ENCODE results near the gene KHDC3L.
"Not testable (repeated sequence)": the region's sequence is repeated elsewhere in the genome, so short reads cannot be mapped to it uniquely, and the experiment has no call there.

Gene KHDC3L

GRCh38 chr6:73389854-73390253 lies 27.4 kb downstream of the KHDC3L start:
- no peak overlapping the region for H3K4me3 ChIP-seq (ENCODE audit: low read depth, low read length)
- ChIA-PET CTCF (interaction anchor here (0.7 to 0.8 kb wide), 2 partner anchors 12 to 37 kb away, joined by 3 read pairs; no protein-coding TSS in a partner anchor), POLR2A (no interaction called here)
- no peak for DNase-seq (ENCODE audit: low read depth, low spot score)
- TF ChIP-seq, protein P1, sequence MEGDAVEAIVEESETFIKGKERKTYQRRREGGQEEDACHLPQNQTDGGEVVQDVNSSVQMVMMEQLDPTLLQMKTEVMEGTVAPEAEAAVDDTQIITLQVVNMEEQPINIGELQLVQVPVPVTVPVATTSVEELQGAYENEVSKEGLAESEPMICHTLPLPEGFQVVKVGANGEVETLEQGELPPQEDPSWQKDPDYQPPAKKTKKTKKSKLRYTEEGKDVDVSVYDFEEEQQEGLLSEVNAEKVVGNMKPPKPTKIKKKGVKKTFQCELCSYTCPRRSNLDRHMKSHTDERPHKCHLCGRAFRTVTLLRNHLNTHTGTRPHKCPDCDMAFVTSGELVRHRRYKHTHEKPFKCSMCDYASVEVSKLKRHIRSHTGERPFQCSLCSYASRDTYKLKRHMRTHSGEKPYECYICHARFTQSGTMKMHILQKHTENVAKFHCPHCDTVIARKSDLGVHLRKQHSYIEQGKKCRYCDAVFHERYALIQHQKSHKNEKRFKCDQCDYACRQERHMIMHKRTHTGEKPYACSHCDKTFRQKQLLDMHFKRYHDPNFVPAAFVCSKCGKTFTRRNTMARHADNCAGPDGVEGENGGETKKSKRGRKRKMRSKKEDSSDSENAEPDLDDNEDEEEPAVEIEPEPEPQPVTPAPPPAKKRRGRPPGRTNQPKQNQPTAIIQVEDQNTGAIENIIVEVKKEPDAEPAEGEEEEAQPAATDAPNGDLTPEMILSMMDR (IDR thresholded peaks at IDR 0.05; ENCODE audit: insufficient read depth, low read length, missing control alignments): no peak

GRCh38 chr6:73391675-73392074 lies 29.2 kb downstream of the KHDC3L start:
- CTCF ChIA-PET: interaction anchor here (1.3 kb wide), 1 partner anchor 53 kb away, joined by 3 read pairs; no protein-coding TSS in a partner anchor
- H3K4me3 ChIP-seq (ENCODE audit: low read depth, low read length): no peak overlapping the region
- POLR2A ChIA-PET: no interaction called here
- TF ChIP-seq, protein P1 (IDR thresholded peaks at IDR 0.05; ENCODE audit: insufficient read depth, low read length, missing control alignments): no peak
- DNase-seq (ENCODE audit: low read depth, low spot score): no peak

DNA sequence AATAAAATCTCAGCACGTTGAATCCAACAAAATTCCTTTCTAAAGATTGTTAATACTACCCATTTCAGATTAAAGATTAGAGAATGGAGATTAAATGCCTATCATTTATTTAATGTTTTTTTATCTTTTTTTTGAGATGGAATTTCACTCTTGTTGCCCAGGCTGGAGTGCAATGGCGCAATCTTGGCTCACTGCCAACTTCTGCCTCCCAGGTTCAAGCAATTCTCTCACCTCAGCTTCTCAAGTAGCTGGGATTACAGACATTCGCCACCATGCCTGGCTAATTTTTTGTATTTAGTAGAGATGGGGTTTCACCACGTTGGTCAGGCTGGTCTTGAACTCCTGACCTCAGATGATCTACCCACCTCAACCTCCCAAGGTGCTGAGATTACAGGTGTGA lies 29.7 kb downstream of the KHDC3L start:
- POLR2A ChIA-PET; CTCF ChIA-PET; DNase-seq (ENCODE audit: low read depth, low spot score); H3K4me3 ChIP-seq (ENCODE audit: low read depth, low read length): not testable (repeated sequence)

DNA sequence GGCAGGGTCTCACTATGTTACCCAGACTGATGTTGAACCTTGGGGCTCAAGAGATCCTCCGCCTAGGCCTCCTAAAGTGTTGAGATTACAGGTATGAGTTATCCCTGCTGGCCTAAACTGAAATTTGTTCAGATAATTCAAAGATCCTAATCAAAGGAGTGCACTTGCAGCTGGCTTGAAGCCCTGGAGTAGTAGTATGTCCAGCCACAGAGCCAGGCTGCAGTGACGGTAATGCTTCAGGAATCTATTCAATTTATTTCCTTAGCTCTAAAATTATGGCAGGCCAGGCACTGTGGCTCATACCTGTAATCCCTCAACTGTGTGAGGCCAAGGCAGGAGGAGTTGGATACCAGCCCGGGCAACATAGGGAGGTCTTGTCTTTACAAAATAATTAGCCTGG lies 30.8 kb downstream of the KHDC3L start:
- no peak overlapping the region for H3K4me3 ChIP-seq (ENCODE audit: low read depth, low read length)
- DNase-seq (ENCODE audit: low read depth, low spot score): no peak
- POLR2A ChIA-PET: no interaction called here
- TF ChIP-seq, protein P1 (IDR thresholded peaks at IDR 0.05; ENCODE audit: insufficient read depth, low read length, missing control alignments): no peak
- CTCF ChIA-PET: no interaction called here

DNA sequence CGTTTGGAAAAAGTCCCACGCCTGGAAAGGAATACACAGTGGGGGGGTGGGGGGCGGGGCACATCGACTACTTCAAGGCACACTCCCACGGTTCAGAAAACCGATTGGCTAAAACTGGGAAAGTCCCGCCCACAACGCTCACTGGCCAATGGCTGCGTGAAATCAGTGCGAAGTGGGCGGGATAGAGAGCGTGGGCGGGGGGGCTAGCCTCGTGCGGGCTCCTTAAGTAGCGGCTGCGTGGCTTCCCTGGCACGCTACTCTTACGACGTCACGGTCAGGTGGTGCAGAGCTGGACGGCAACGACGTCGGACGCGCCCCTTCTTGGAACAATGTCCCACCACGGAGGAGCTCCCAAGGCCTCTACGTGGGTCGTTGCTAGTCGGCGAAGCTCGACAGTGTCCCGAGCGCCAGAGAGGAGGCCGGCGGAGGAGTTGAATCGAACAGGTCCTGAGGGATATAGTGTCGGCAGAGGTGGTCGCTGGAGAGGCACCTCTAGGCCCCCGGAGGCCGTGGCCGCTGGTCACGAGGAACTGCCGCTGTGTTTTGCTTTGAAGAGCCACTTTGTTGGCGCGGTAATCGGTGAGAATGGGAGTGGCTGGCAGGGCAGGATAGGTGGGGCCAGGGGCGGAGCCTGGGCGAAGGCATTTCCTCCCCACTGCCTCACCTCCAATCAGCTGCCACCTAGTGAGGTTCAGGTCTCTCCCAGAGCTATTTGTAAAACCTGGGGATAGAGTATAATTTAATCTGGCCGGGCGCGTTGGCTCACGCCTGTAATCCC lies 32.3 kb downstream of the KHDC3L start, which contains the start of gene DDX43:
Gene DDX43, plus strand, starts transcription at position 252 of the 778 bp plus-strand sequence. Its CDS starts 78 bp downstream, at position 330.
- no peak within 1 kb of the TSS for H3K4me3 ChIP-seq (ENCODE audit: low read depth, low read length)
- no peak for DNase-seq (ENCODE audit: low read depth, low spot score)
- POLR2A ChIA-PET: no interaction called here
- TF ChIP-seq, protein P1 (IDR thresholded peaks at IDR 0.05; ENCODE audit: insufficient read depth, low read length, missing control alignments): no peak
- CTCF ChIA-PET: no interaction called here

- TF ChIP-seq, protein P1 (IDR thresholded peaks at IDR 0.05; ENCODE audit: insufficient read depth, low read length, missing control alignments): no peak
- ChIA-PET CTCF (no interaction called here), POLR2A (no interaction called here)
These were observed 33.4 kb downstream of the KHDC3L start for GRCh38 chr6:73395875-73396274.

DNA sequence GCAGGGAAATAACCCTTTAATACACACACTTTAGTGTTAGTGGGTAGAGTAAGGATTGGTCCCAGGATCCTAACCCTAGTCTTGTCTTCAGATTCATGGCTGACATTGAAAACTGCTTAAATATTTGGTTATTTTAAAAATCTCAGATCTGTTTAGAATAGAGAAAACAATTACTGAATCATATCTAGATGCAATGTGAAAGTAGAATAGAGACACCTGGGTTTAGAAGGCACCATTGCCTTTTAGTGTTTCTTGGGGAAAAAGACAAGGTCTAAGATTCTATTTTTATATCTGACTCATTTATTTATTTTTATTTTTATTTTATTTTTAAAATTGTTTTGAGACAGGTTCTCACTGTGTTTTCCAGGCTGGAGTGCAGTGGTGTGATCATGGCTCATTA lies 38.2 kb downstream of the KHDC3L start:
- CTCF ChIA-PET: interaction anchor here (0.9 kb wide), 1 partner anchor 12 kb away, joined by 4 read pairs; no protein-coding TSS in a partner anchor
- TF ChIP-seq, protein P1 (IDR thresholded peaks at IDR 0.05; ENCODE audit: insufficient read depth, low read length, missing control alignments): no peak
- H3K4me3 ChIP-seq (ENCODE audit: low read depth, low read length): no peak overlapping the region
- no peak for DNase-seq (ENCODE audit: low read depth, low spot score)
- POLR2A ChIA-PET: no interaction called here

More at GRCh38 chr6:73395875-73396274, 33.4 kb downstream of the KHDC3L start:
- DNase-seq (ENCODE audit: low read depth, low spot score): no peak
- H3K4me3 ChIP-seq (ENCODE audit: low read depth, low read length): no peak overlapping the region

Data from AG04449 (cell line).